Testis (tissue), 2 donors: ENCODE results near the gene TASP1.

Experiments
- CTCF ChIP-seq, 3 experiments: fragments of 450-650 bp in 2 of 3; fragments of 200-600 bp in 1 of 3; sonication (generic) in 1 of 3; IDR thresholded peaks; one replicate each; pipeline ENCODE4 v1.5.1; 2016 to 2019; ENCODE audit warnings: antibody characterized with exemption in 3 of 3, mild to moderate bottlenecking in 2 of 3, moderate library complexity in 1 of 3
- POLR2A ChIP-seq: fragments of 450-650 bp; IDR thresholded peaks from one replicate; pipeline ENCODE4 v1.6.1; 2017; ENCODE audit warnings: antibody characterized with exemption, mild to moderate bottlenecking, moderate library complexity

DNA sequence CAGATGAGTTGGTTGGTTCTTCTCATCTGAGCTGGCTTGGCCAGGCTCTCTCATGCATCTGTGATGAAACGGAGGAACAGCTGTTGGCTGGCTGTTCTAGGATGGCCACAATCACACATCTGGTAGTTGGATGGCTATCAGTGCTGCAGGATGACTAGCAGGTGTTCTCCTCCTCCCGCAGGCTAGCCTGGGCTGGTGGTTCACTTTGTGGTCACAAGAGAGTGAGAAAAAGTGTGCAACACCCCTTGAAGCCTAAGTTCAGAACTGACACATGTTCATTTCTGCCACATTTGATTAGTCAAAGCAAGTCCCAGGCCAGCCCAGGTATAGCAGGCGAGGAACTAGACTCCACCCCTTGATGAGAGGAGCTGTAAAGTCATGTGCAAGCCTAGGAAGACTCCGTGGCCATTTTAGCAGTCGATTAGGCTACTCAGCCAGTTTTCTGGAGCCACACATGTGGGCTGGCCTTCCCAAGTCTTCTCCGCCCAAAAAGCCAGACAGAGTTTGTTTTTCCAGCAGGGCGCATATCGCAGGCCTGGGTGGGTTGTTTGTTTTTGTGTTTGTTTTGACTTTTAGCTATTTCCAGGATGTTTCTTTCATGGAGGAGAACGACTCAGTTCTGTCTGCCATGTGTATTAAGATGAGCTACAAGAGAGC lies 296.9 kb downstream of the TASP1 start:
- TF ChIP-seq CTCF (IDR thresholded peaks at IDR 0.05) (no peak), POLR2A (no peak)
